GM23338 (cell line): ENCODE measurements around the gene SCARF1. TPM values are rescaled to one million over a fixed set of nuclear protein-coding genes. Genes with fewer than 3 reads are reported as not detected.

Experiments
- ATAC-seq: fragments of 200-7000 bp; cut with Tn5 transposase; 3 replicates; pipeline ENCODE4 v1.9.1; 2020
- DNase-seq: peaks from one replicate; pipeline ENCODE4 v3.0.0-alpha.2; 2015; ENCODE audit warnings: low spot score
- H2AFZ ChIP-seq: fragments of 200-600 bp; sonication (generic); 2 replicates; pipeline ENCODE4 v1.8.0; 2016; ENCODE audit warnings: antibody characterized with exemption, mild to moderate bottlenecking, moderate library complexity
- H3F3A ChIP-seq: fragments of 200-600 bp; sonication (generic); replicated peaks from 2 replicates; pipeline ENCODE4 v1.8.0; 2017; ENCODE audit warnings: antibody characterized with exemption, mixed run types, low read depth
- H3K27ac ChIP-seq: fragments of 200-600 bp; sonication (generic); 2 replicates; pipeline ENCODE4 v1.6.1; 2016; ENCODE audit warnings: low read depth
- H3K27me3 ChIP-seq: fragments of 200-600 bp; sonication (generic); 2 replicates; pipeline ENCODE4 v1.8.0; 2016; ENCODE audit warnings: mild to moderate bottlenecking, mixed run types, moderate library complexity; ENCODE audit not compliant: insufficient read depth
- H3K36me3 ChIP-seq: fragments of 200-600 bp; sonication (generic); 2 replicates; pipeline ENCODE4 v1.8.0; 2016; ENCODE audit warnings: mild to moderate bottlenecking; ENCODE audit not compliant: insufficient read depth
- H3K4me1 ChIP-seq: fragments of 200-600 bp; sonication (generic); 2 replicates; pipeline ENCODE4 v1.8.0; 2016; ENCODE audit warnings: mild to moderate bottlenecking, moderate library complexity; ENCODE audit not compliant: insufficient read depth
- H3K4me2 ChIP-seq: fragments of 200-600 bp; sonication (generic); 2 replicates; pipeline ENCODE4 v1.7.1; 2017; ENCODE audit warnings: mixed run types
- H3K4me3 ChIP-seq: fragments of 200-600 bp; sonication (generic); 2 replicates; pipeline ENCODE4 v1.6.1; 2016; ENCODE audit warnings: mixed run types
- H3K79me2 ChIP-seq: fragments of 200-600 bp; sonication (generic); replicated peaks from 2 replicates; pipeline ENCODE4 v1.8.0; 2017; ENCODE audit warnings: mild to moderate bottlenecking; ENCODE audit not compliant: insufficient read depth
- H3K9me2 ChIP-seq: fragments of 200-600 bp; sonication (generic); 2 replicates; pipeline ENCODE4 v1.8.0; 2017; ENCODE audit not compliant: insufficient read depth
- H4K20me1 ChIP-seq: fragments of 200-600 bp; sonication (generic); replicated peaks from 2 replicates; pipeline ENCODE4 v1.8.0; 2017; ENCODE audit warnings: mild to moderate bottlenecking; ENCODE audit not compliant: insufficient read depth
- H3K27ac Mint-ChIP-seq: 2 replicates; pipeline ENCODE4 v1.8.0; 2020; ENCODE audit warnings: inconsistent platforms, mild to moderate bottlenecking, moderate library complexity, mixed read lengths
- H3K27me3 Mint-ChIP-seq: 3 replicates; pipeline ENCODE4 v1.8.0; 2022; ENCODE audit warnings: low read depth, mild to moderate bottlenecking, moderate library complexity, mixed read lengths, inconsistent platforms; ENCODE audit not compliant: insufficient read depth, poor library complexity
- H3K36me3 Mint-ChIP-seq: 3 replicates; pipeline ENCODE4 v1.8.0; 2021; ENCODE audit warnings: low read depth, mild to moderate bottlenecking, inconsistent platforms, moderate library complexity, mixed read lengths
- H3K4me1 Mint-ChIP-seq: 3 replicates; pipeline ENCODE4 v1.8.0; 2020; ENCODE audit warnings: mild to moderate bottlenecking, inconsistent platforms, mixed read lengths
- H3K4me3 Mint-ChIP-seq: 3 replicates; pipeline ENCODE4 v1.8.0; 2021; ENCODE audit warnings: moderate library complexity, mild to moderate bottlenecking, inconsistent platforms, mixed read lengths
- H3K9me3 Mint-ChIP-seq: 3 replicates; pipeline ENCODE4 v1.8.0; 2020; ENCODE audit warnings: moderate library complexity, mild to moderate bottlenecking, inconsistent platforms, mixed read lengths
- CREB1 ChIP-seq: fragments of 250-450 bp; sonication (Bioruptor Pico); IDR thresholded peaks from 2 replicates; pipeline ENCODE4 v1.5.0; 2020; ENCODE audit warnings: low read depth, mild to moderate bottlenecking, moderate library complexity
- CTCF ChIP-seq, 2 experiments: fragments of 200-600 bp in 1 of 2; sonication (generic) in 1 of 2; conservative IDR thresholded peaks; 2 replicates each; pipeline versions ENCODE4 v1.5.1 to v1.6.1; 2016 to 2017; ENCODE audit warnings: antibody characterized with exemption in 2 of 2, low read depth in 2 of 2, mild to moderate bottlenecking in 2 of 2, moderate library complexity in 1 of 2
- ETS1 ChIP-seq: IDR thresholded peaks from 2 replicates; pipeline ENCODE4 v1.6.1; 2016; ENCODE audit warnings: antibody characterized with exemption
- EZH2 ChIP-seq: fragments of 200-600 bp; sonication (generic); IDR thresholded peaks from one replicate; pipeline ENCODE4 v1.8.0; 2017; ENCODE audit warnings: antibody characterized with exemption, mild to moderate bottlenecking, low read depth; ENCODE audit not compliant: unreplicated experiment
- EZH2phosphoT487 ChIP-seq: fragments of 200-600 bp; sonication (generic); IDR thresholded peaks from one replicate; pipeline ENCODE4 v1.8.1; 2018; ENCODE audit warnings: antibody characterized with exemption; ENCODE audit not compliant: unreplicated experiment
- JUNB ChIP-seq: IDR thresholded peaks from one replicate; pipeline ENCODE4 v1.6.1; 2016; ENCODE audit warnings: antibody characterized with exemption; ENCODE audit not compliant: unreplicated experiment
- NANOG ChIP-seq: IDR thresholded peaks from 2 replicates; pipeline ENCODE4 v1.6.1; 2016; ENCODE audit warnings: antibody characterized with exemption, borderline replicate concordance
- POLR2AphosphoS5 ChIP-seq: IDR thresholded peaks from 2 replicates; pipeline ENCODE4 v1.6.1; 2016; ENCODE audit warnings: antibody characterized with exemption, low read depth
- REST ChIP-seq: IDR thresholded peaks from one replicate; pipeline ENCODE4 v1.6.1; 2018; ENCODE audit warnings: antibody characterized with exemption; ENCODE audit not compliant: unreplicated experiment
- STAT1 ChIP-seq: IDR thresholded peaks from one replicate; pipeline ENCODE4 v1.6.1; 2016; ENCODE audit warnings: antibody characterized with exemption; ENCODE audit not compliant: unreplicated experiment
- ZNF114 ChIP-seq: fragments of 250-450 bp; sonication (Bioruptor Pico); IDR thresholded peaks from 2 replicates; pipeline ENCODE4 v1.5.0; 2020; ENCODE audit warnings: mild to moderate bottlenecking, moderate library complexity
- ZNF331 ChIP-seq: fragments of 250-450 bp; sonication (Bioruptor Pico); IDR thresholded peaks from 2 replicates; pipeline ENCODE4 v1.5.0; 2020; ENCODE audit warnings: low read depth, mild to moderate bottlenecking, moderate library complexity
- ZNF462 ChIP-seq: fragments of 250-450 bp; sonication (Bioruptor Pico); IDR thresholded peaks from 2 replicates; pipeline ENCODE4 v1.5.0; 2020; ENCODE audit warnings: mild to moderate bottlenecking, moderate library complexity
- polyA plus RNA-seq: library from polyadenylated mRNA; unstranded; fragments of >200 nt; fragmentation: Nextera tagmentation; extraction: Ambion mirVana; gene quantifications from 2 replicates; pipeline ENCODE4 v1.2.1, GENCODE V29; 2016
- total RNA-seq: library from RNA; depleted of rRNA; stranded (reverse); fragments of >200 nt; shearing (Covaris generic); gene quantifications from 2 replicates; pipeline ENCODE4 v1.2.3, GENCODE V29; 2014

Gene SCARF1
- total and polyA plus RNA-seq, 2 experiments from 2014 or later, result 0.76 to 1.6 TPM

- TF ChIP-seq STAT1 (no peak), NANOG (no peak), REST (no peak), ETS1 (no peak), EZH2 (no peak), ZNF462 (CRISPR knock-in tag) (no peak), CTCF (conservative IDR thresholded peaks at IDR 0.05; ENCODE audit: low read depth in 2 of 2) (no peak), JUNB (no peak), CREB1 (CRISPR knock-in tag) (no peak), POLR2AphosphoS5 (no peak), ZNF114 (no peak), EZH2phosphoT487 (no peak), ZNF331 (no peak)
- H3K9me2 ChIP-seq, result no peaks in the 10 kb centered on the region
- DNase-seq, result no peak
- no peak overlapping the region for H3K4me3 ChIP-seq
- no peak overlapping the region for H3K4me2 ChIP-seq
- no peaks in the 10 kb centered on the region for H3K27me3 ChIP-seq
- Mint-ChIP-seq H3K36me3 (peaks cover 96% of the 10 kb centered on the region), H3K4me3 (no peak overlapping the region), H3K4me1 (no peaks in the 10 kb centered on the region), H3K27me3 (peaks cover 3% of the 10 kb centered on the region), H3K9me3 (no peaks in the 10 kb centered on the region), H3K27ac (no peak overlapping the region)
- H3K4me1 ChIP-seq, result no peaks in the 10 kb centered on the region
- H3K36me3 ChIP-seq, result peaks cover 94% of the 10 kb centered on the region
- ATAC-seq, result no peak
- no peak overlapping the region for H2AFZ ChIP-seq
- 0 out of 2 replicates have a peak, but pooled peaks cover 7% of the 10 kb centered on the region for H3K79me2 ChIP-seq
- H3F3A ChIP-seq, result peaks cover 9% of the 10 kb centered on the region; the same call in 1 of the 2 replicates
- peaks cover 45% of the 10 kb centered on the region for H4K20me1 ChIP-seq
- H3K27ac ChIP-seq, result no peak overlapping the region
Measured at GRCh38 chr17:1676401-1676800, 30.9 kb upstream of the SCARF1 start.
